ENCODE results near the gene SIN3B.

DNA sequence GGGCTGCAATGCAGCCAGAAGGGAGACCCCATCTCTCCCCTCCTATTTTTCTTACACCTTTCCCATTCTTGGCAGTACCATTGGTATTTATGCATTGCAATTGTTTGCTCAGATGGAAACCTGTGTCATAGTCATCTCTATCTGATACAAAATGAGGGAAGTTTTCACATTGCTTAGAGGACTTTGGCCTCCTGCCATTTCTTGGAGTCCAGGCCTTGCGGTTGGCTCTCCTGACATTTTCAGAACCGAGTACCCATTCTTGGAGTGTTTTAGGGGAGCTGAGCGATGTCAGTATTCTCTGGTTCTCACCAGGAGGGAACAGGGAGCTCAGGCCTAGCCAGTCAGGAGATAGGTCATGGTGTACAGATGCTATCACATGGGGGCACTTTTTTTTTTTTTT lies 1.5 kb downstream of the SIN3B start:
- no peak for TF ChIP-seq POLR2A (IDR thresholded peaks at IDR 0.05)
- TF ChIP-seq, protein P1, sequence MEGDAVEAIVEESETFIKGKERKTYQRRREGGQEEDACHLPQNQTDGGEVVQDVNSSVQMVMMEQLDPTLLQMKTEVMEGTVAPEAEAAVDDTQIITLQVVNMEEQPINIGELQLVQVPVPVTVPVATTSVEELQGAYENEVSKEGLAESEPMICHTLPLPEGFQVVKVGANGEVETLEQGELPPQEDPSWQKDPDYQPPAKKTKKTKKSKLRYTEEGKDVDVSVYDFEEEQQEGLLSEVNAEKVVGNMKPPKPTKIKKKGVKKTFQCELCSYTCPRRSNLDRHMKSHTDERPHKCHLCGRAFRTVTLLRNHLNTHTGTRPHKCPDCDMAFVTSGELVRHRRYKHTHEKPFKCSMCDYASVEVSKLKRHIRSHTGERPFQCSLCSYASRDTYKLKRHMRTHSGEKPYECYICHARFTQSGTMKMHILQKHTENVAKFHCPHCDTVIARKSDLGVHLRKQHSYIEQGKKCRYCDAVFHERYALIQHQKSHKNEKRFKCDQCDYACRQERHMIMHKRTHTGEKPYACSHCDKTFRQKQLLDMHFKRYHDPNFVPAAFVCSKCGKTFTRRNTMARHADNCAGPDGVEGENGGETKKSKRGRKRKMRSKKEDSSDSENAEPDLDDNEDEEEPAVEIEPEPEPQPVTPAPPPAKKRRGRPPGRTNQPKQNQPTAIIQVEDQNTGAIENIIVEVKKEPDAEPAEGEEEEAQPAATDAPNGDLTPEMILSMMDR (IDR thresholded peaks at IDR 0.05) = no peak
- no peak for TF ChIP-seq EP300 (IDR thresholded peaks at IDR 0.05)

All from ovary (tissue), 3 donors.